Astrocyte (in vitro differentiated cells and primary cell): ENCODE measurements around the gene BCL7C. TPM values are rescaled to one million over a fixed set of nuclear protein-coding genes. Genes with fewer than 3 reads are reported as not detected.

ENCODE experiments used
- DNase-seq: peaks from one replicate; pipeline ENCODE4 v3.0.0-alpha.2; 2010; ENCODE audit warnings: low read depth
- FAIRE-seq: peaks from 2 replicates; lab custom pipeline; 2011; peaks lifted over from hg19 to GRCh38; lab: Jason Lieb, UNC
- H2AFZ ChIP-seq: 2 replicates; pipeline ENCODE4 v1.6.0; 2012; ENCODE audit warnings: low read depth, low read length, inconsistent platforms
- H3K27ac ChIP-seq: 2 replicates; pipeline ENCODE4 v1.5.1; 2011; ENCODE audit warnings: low read depth, low read length, inconsistent platforms
- H3K27me3 ChIP-seq: 2 replicates; pipeline ENCODE4 v1.6.0; 2011; ENCODE audit warnings: low read length, inconsistent platforms; ENCODE audit not compliant: insufficient read depth
- H3K36me3 ChIP-seq: 2 replicates; pipeline ENCODE4 v1.5.1; 2011; ENCODE audit warnings: low read length, inconsistent platforms; ENCODE audit not compliant: insufficient read depth
- H3K4me1 ChIP-seq: 2 replicates; pipeline ENCODE4 v1.5.1; 2011; ENCODE audit warnings: low read length, inconsistent platforms; ENCODE audit not compliant: insufficient read depth
- H3K4me2 ChIP-seq: 2 replicates; pipeline ENCODE4 v1.6.0; 2012; ENCODE audit warnings: low read length, inconsistent platforms
- H3K4me3 ChIP-seq: 2 replicates; pipeline ENCODE4 v1.5.1; 2011; ENCODE audit warnings: low read depth, mild to moderate bottlenecking, low read length, inconsistent platforms; ENCODE audit not compliant: insufficient read depth
- H3K79me2 ChIP-seq: 2 replicates; pipeline ENCODE4 v1.6.0; 2012; ENCODE audit warnings: mild to moderate bottlenecking, low read length, inconsistent platforms; ENCODE audit not compliant: insufficient read depth
- H3K9ac ChIP-seq: 2 replicates; pipeline ENCODE4 v1.6.0; 2012; ENCODE audit warnings: mild to moderate bottlenecking, low read length, inconsistent platforms
- H3K9me3 ChIP-seq: 2 replicates; pipeline ENCODE4 v1.5.1; 2012; ENCODE audit warnings: low read depth, mild to moderate bottlenecking, low read length, inconsistent platforms; ENCODE audit not compliant: insufficient read depth
- H4K20me1 ChIP-seq: 2 replicates; pipeline ENCODE4 v1.6.0; 2012; ENCODE audit warnings: low read length, inconsistent platforms; ENCODE audit not compliant: insufficient read depth
- H3K27ac Mint-ChIP-seq: one replicate; pipeline ENCODE4 v1.8.0; 2021; ENCODE audit warnings: mild to moderate bottlenecking, mixed read lengths; ENCODE audit not compliant: unreplicated experiment
- H3K27me3 Mint-ChIP-seq: one replicate; pipeline ENCODE4 v1.8.0; 2021; ENCODE audit warnings: low read depth, mixed read lengths; ENCODE audit not compliant: unreplicated experiment
- H3K36me3 Mint-ChIP-seq: one replicate; pipeline ENCODE4 v1.8.0; 2021; ENCODE audit warnings: low read depth, mixed read lengths; ENCODE audit not compliant: unreplicated experiment
- H3K4me1 Mint-ChIP-seq: one replicate; pipeline ENCODE4 v1.8.0; 2021; ENCODE audit warnings: low read depth, mixed read lengths; ENCODE audit not compliant: unreplicated experiment
- H3K4me3 Mint-ChIP-seq: one replicate; pipeline ENCODE4 v1.8.0; 2021; ENCODE audit warnings: mild to moderate bottlenecking, moderate library complexity, mixed read lengths; ENCODE audit not compliant: unreplicated experiment
- H3K9me3 Mint-ChIP-seq: one replicate; pipeline ENCODE4 v1.8.0; 2021; ENCODE audit warnings: mild to moderate bottlenecking, mixed read lengths; ENCODE audit not compliant: unreplicated experiment
- CTCF ChIP-seq: IDR thresholded peaks from 2 replicates; pipeline ENCODE4 v1.5.1; 2011; ENCODE audit warnings: low read depth, mild to moderate bottlenecking, inconsistent platforms, low read length, moderate library complexity; ENCODE audit not compliant: insufficient read depth
- EZH2 ChIP-seq: IDR thresholded peaks from 2 replicates; pipeline ENCODE4 v1.6.1; 2012; ENCODE audit warnings: mild to moderate bottlenecking, low read length, inconsistent platforms; ENCODE audit not compliant: insufficient read depth
- total RNA-seq: library from RNA; stranded (reverse); gene quantifications from 2 replicates; pipeline ENCODE4 v1.2.1, GENCODE V29; 2021

BCL7C gene
- total RNA-seq, 1 donor from 2014 or later: 40.7 TPM

- peak overlapping the region; percentile 100 for H3K27ac Mint-ChIP-seq
- no peaks in the 10 kb centered on the region for H3K27me3 Mint-ChIP-seq
- peak overlapping the region; percentile 99 for H3K27ac ChIP-seq
- H3K9me3 ChIP-seq: no peaks in the 10 kb centered on the region
- no peaks in the 10 kb centered on the region for H3K27me3 ChIP-seq
- H3K9ac ChIP-seq: peak overlapping the region; percentile 96
- peak overlapping the region; percentile 94 for H3K4me2 ChIP-seq
- peak overlapping the region; percentile 99 for H3K4me3 Mint-ChIP-seq
- H3K36me3 ChIP-seq: peaks cover 2% of the 10 kb centered on the region
- H3K9me3 Mint-ChIP-seq: no peaks in the 10 kb centered on the region
- peak overlapping the region; percentile 97 for H3K4me3 ChIP-seq
- peak; percentile 78 for TF ChIP-seq CTCF
- TF ChIP-seq EZH2: no peak
- H3K4me1 ChIP-seq: peaks cover 20% of the 10 kb centered on the region
- FAIRE-seq: no peak
- DNase-seq: peak; percentile 87
- H3K4me1 Mint-ChIP-seq: peaks cover 10% of the 10 kb centered on the region
- H3K79me2 ChIP-seq: peaks cover 15% of the 10 kb centered on the region
- peaks cover 2% of the 10 kb centered on the region for H3K36me3 Mint-ChIP-seq
- peaks cover 22% of the 10 kb centered on the region for H4K20me1 ChIP-seq
- H2AFZ ChIP-seq: peak overlapping the region; percentile 79
These were observed 28.0 kb upstream of the BCL7C start for GRCh38 chr16:30921748-30922419.

GRCh38 chr16:30921459-30921747 is 27.5 kb upstream of the BCL7C start:
- Histone ChIP-seq H3K27me3 (no peaks in the 10 kb centered on the region), H3K36me3 (no peaks in the 10 kb centered on the region), H3K4me1 (peaks cover 20% of the 10 kb centered on the region), H3K4me3 (peak overlapping the region; percentile 97), H4K20me1 (peaks cover 17% of the 10 kb centered on the region), H3K27ac (no peak overlapping the region), H3K9me3 (no peaks in the 10 kb centered on the region), H2AFZ (peak overlapping the region; percentile 79), H3K4me2 (peak overlapping the region; percentile 94), H3K79me2 (peaks cover 13% of the 10 kb centered on the region), H3K9ac (peak overlapping the region; percentile 96)
- no peak for FAIRE-seq
- peaks cover 6% of the 10 kb centered on the region for H3K4me1 Mint-ChIP-seq
- peaks cover 2% of the 10 kb centered on the region for H3K36me3 Mint-ChIP-seq
- TF ChIP-seq CTCF (no peak), EZH2 (no peak)
- H3K4me3 Mint-ChIP-seq: peak overlapping the region; percentile 99
- no peaks in the 10 kb centered on the region for H3K27me3 Mint-ChIP-seq
- H3K9me3 Mint-ChIP-seq: no peaks in the 10 kb centered on the region
- no peak for DNase-seq
- peak overlapping the region; percentile 100 for H3K27ac Mint-ChIP-seq

GRCh38 chr16:30920891-30921290 is 27.0 kb upstream of the BCL7C start:
- H3K36me3 Mint-ChIP-seq: peaks cover 2% of the 10 kb centered on the region
- Histone ChIP-seq H3K27me3 (no peaks in the 10 kb centered on the region), H3K4me1 (peaks cover 20% of the 10 kb centered on the region), H3K4me3 (no peak overlapping the region), H3K79me2 (peaks cover 11% of the 10 kb centered on the region), H4K20me1 (peaks cover 13% of the 10 kb centered on the region), H3K9me3 (no peaks in the 10 kb centered on the region), H3K36me3 (no peaks in the 10 kb centered on the region), H3K4me2 (peak overlapping the region; percentile 94), H2AFZ (no peak overlapping the region), H3K9ac (no peak overlapping the region), H3K27ac (no peak overlapping the region)
- peak overlapping the region; percentile 99 for H3K4me3 Mint-ChIP-seq
- H3K4me1 Mint-ChIP-seq: peaks cover under 1% of the 10 kb centered on the region
- TF ChIP-seq EZH2: no peak
- DNase-seq (no peak), FAIRE-seq (no peak)
- no peaks in the 10 kb centered on the region for H3K27me3 Mint-ChIP-seq
- H3K9me3 Mint-ChIP-seq: no peaks in the 10 kb centered on the region
- peak overlapping the region; percentile 2 for H3K27ac Mint-ChIP-seq
